WTC11 (cell line): ENCODE data around the gene GRIA2.

Experiments used
- CREB1 ChIP-seq: sonication (generic); formaldehyde crosslinking; IDR thresholded peaks from 2 replicates; pipeline ENCODE4 v1.8.0; 2023; ENCODE audit warnings: mild to moderate bottlenecking, missing genetic modification reagents
- USF2 ChIP-seq: sonication (generic); formaldehyde crosslinking; IDR thresholded peaks from 2 replicates; pipeline ENCODE4 v1.8.1; 2023; ENCODE audit warnings: mild to moderate bottlenecking, missing genetic modification reagents, moderate library complexity
- ZNF232 ChIP-seq: sonication (generic); formaldehyde crosslinking; IDR thresholded peaks from 2 replicates; pipeline ENCODE4 v1.8.0; 2022; ENCODE audit warnings: mild to moderate bottlenecking, missing genetic modification reagents
- TF ChIP-seq, protein P1 (sequence below): sonication (generic); formaldehyde crosslinking; conservative IDR thresholded peaks from 2 replicates; pipeline ENCODE4 v1.8.1; 2022; ENCODE audit warnings: mild to moderate bottlenecking, missing genetic modification reagents

DNA sequence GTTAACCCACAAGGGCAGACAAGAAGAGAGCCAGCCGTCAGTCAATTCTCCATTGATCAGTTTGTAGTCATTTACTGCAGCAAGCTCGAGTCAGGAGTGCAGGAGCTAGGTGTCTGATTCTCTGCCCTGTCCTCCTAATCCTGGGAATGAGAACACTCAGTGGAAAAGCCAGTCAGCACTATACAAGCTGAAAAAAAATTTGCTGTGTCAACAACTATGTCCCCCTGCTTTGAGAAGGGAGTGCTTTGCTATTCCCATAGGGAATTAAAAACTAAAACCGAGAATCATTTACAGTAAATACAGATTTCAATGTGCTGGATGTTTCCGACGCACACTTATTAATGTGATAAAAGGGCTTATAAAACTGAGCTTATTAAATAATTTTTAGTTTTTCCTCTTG, 84.2 kb downstream of the GRIA2 start:
- TF ChIP-seq ZNF232 (CRISPR knock-in tag) (no peak), USF2 (no peak), CREB1 (CRISPR knock-in tag) (no peak)
- TF ChIP-seq, protein P1, sequence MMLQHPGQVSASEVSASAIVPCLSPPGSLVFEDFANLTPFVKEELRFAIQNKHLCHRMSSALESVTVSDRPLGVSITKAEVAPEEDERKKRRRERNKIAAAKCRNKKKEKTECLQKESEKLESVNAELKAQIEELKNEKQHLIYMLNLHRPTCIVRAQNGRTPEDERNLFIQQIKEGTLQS (CRISPR knock-in tag): no peak
